Measurements from ENCODE around the gene CALHM2.

The CALHM2 gene

GRCh38 chr10:103475437-103475836 lies 23.3 kb upstream of the CALHM2 start:
- no peak for DNase-seq

GRCh38 chr10:103474077-103474476 lies 21.9 kb upstream of the CALHM2 start:
- no peak for DNase-seq

GRCh38 chr10:103473261-103473671 lies 21.1 kb upstream of the CALHM2 start:
- DNase-seq, result no peak

DNA sequence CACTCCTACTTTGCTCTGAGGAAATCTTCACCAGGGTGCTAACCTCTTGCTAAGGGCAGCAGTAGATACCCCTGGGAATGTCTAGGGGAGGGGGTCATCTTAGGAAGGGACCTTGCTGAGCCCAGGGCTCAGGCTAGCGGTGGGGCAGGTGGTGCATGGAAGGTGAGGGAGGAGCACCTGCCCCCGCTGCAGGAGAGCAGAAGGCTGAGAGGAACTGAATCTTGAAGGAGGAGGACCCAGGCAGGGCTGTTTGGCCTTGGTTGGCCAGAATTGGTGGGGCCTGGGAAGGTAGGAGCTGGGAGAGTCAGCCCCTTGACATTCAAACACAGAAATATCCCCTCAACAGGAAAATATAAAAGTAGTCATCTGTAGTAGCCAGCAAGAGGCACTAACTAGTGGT lies 19.8 kb upstream of the CALHM2 start:
- no peak for DNase-seq

DNA sequence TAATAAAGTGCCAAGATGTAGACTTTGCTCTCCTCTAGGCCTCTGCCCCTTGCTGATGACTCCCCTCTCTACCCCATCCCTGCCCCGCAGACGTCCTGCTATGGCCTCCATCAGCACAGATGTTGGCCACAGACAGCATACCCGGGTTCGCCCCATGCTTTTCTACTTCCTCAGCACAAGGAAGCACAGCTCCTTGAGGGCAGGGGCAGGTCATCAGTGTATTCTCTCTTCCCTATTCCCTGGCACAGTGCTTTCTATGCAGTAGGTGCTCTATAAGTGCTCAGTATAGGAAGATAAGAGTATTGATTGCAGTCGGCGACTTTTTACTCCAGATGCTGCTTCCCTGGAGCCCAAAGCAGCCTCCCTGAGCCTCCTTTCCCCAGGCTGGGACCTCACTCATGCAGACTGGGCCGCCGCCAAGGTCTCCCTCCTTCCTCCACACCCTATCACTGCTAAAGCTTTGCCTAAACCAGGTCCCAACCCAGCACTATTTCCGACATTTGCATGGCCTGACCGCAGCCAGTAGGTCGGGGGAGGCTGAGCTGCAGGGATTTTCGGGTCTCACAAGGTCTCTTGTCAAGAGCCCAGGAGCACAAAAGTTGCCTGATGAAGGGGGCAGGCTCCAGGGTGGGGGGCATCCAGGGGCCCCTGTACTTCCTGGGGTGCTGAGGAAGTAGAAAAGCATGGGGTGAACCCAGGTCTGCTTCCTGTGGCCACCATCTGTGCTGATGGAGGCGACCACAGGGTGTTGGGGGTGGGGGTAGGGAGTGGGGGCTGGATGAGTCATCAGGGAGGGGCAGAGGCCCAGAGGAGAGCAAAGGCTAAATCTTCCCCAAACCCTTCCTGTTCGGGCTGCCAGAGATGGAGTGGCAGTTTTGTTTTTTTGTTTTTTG lies 18.8 kb upstream of the CALHM2 start:
- DNase-seq, result peak; percentile 56 to 64

DNA sequence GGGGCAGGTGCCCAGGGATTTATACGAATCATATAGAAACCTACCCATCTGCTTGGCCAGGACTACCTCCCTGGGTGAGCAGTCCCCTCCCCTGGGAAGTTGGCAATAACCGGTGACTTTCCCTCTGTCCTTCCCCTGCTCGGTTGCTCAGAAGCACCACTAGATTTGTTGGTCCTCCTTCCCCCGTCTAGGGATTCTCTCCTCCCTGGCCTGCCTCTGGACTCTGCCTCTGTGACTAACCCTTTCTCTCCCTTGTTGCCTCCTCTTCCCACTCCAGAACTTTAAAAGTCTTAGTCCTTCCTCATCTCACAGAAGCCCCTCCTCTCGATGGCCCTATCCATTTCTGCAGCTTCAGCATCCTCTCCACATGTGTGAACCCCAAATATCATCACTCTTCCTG lies 17.0 kb upstream of the CALHM2 start:
- no peak for DNase-seq

GRCh38 chr10:103467406-103467805 lies 15.2 kb upstream of the CALHM2 start:
- no peak for DNase-seq

- DNase-seq, result no peak
Observed at GRCh38 chr10:103466734-103467133, 14.6 kb upstream of the CALHM2 start.

GRCh38 chr10:103465411-103466179 lies 13.4 kb upstream of the CALHM2 start:
- DNase-seq, result no peak

GRCh38 chr10:103463499-103463898 lies 11.3 kb upstream of the CALHM2 start:
- DNase-seq, result no peak

DNA sequence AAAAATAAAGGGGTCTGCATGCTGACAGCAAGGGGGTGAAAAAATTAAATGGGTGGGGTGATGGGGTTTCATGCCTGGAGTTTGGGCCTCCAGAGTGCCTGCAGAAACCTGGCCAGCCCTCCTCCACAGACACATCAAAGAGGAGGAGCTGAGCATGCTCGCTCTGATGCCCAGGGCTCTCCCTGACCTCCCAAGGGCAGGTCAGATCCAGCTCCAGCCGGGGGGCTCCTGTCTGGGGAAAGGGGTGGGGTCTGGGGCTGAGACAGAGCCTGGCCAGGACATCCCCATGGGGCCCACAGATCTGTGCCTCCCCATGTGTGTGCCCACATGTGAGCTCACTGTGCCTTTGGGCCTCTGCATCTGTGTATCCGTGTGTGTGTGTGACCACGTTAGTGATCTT lies 7.4 kb upstream of the CALHM2 start:
- DNase-seq, result no peak

DNA sequence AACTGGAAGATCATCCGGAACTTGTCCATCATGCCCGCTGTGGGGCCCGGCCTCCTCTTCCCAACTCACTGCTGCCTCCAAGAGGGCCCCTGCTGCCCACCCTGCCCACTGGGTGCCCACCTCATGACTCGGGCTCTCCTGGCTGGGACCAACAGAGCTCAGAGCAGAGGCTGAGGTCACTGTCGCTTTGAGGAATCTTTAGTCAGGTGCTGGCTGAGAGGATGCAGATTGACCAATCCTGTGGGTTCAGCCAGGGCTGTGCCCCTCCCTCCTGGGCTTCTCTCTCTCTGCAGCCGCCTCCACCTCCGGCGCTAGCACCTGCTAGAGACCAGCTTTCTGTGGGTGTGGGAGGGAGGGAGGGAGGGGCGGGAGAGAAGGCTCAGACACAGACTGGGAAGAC lies 6.5 kb upstream of the CALHM2 start, which contains the start of gene CALHM1:
Gene CALHM1 (minus strand): TSS at position 181 of the 400 bp plus-strand sequence. CDS start 149 bp downstream, at position 32.
- no peak for DNase-seq

- DNase-seq, result no peak
Observed at GRCh38 chr10:103457896-103458583, 5.9 kb upstream of the CALHM2 start.

DNA sequence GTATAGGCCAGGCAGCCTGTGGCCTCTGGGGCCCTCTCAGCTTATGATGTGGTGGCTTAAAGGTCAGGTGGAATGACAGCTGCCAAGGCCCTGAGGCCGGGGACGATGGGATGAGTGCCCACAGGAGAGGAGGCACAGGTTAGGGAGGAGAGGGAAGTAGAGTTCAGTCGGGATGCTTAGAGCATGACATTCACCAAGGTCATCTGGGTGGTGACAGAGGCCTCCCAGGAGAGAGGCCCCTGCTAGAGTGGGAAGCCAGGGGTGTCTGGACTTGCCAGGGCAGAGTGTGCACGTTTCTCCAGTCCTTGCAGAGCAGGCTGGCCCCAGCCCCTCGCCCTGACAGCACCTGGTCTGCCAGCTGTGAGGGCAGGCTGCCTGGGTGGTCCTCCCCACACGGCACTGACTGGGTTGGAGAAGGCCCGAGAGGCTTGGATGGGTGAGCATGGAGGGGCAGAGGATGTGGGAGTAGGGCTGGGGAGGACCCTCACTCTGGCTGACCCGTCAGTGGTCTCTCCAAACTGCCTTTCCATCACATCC lies 5.1 kb upstream of the CALHM2 start:
- DNase-seq, result no peak

DNA sequence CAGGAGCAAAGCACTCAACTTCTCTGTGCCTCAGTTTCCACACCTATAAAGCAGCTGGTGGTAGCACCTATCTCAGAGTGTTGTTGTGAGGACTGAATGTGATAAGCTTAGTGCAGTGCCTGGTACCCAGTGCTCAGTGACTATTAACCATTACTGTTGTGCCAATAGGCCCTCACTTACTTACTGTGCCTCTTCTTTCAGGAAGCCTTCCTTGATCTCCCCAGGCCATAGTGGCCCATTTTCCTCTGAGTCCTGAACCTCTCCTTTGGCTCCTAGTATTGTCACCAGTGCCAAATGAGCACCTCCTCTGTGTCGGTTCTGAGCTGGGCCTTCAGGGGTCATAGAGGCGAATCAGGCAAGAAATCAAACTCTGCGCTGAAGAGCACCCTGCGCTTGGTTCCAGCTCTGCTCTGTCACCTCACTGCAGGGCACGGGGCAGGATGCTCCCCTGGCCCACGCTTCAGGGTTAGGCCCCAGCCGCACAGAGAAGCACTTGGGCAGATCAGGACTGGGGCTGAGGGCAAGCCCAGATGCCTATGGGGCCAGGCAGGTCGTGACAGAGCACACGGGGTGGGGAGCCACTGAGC lies 4.0 kb upstream of the CALHM2 start:
- DNase-seq, result no peak

DNA sequence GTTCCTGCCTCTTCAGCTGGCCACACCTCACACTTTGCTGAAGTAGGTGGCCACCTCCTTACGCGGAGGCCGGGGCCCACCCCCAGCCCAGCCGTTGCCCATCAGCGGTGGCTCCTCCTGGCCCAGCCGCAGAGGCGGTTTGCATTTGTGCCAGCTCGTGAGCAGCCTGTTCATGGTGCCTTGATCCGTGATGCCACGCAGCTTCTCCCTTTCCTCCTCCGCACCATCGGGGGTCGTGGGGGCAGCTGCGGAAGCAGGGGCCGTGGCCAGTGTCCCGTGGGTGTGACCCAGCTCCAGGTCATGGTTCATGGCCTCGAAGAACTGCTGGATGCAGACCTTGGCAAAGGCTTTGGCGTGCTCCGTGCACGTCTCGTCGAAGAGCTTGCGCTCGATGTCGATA lies 3.1 kb upstream of the CALHM2 start:
- no peak for DNase-seq

DNA sequence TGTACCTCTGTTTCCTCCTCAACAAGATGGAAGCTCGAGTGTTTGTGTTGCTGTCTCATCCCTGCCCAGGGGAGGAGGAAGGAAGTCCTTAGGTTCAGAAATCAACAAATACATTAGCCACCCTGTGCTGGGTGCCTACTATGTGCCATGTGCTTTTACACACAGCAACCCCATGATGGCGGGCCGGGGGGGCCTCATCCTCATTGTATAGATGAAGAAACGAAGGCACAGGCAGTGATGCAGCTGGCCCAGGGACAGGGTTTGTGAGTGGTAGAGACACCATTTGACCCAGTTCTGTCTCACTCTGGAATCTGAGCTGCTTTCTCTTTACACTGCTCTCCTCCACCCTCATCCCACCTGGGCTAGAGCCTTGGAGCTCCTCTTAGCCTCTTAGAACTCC lies 1.9 kb upstream of the CALHM2 start:
- DNase-seq, result no peak

GRCh38 chr10:103452506-103453230 lies 498 bp upstream of the CALHM2 start:
- no peak for DNase-seq

- DNase-seq, result peak; percentile 40 to 53
Observed at GRCh38 chr10:103451091-103451813, 918 bp downstream of the CALHM2 start.

DNA sequence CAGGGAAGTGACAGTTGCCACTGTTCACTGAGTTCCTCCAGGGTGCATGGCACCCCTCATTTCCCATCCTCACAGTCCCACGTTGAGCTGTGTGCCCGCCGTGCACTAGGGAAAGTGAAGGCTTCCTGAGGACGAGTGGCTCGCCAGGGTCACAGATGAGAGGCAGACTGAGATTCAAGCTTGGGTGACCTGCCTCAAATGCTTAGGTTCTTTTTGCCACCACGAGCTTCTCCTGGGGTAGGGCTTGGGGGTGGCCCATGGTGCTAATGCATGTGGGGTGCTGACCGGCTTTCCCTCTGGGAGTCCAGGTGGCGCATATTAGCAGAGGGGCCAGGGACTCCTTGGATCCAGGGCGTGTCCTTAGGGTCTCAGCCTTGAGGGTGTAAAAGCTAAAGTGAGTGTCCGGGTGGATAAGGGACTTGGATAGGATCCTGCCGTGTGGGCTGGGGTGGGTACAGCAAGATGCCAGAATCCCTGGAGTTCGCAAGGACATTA lies 1.9 kb downstream of the CALHM2 start:
- no peak for DNase-seq

Measured in stimulated activated CD4-positive, alpha-beta T cell treated with anti-CD3 and anti-CD28 coated beads, Interleukin-2, amount 100 ng/mL, for 24 hours (primary cell).